Measurements from ENCODE around the gene CXCR4.

Gene CXCR4

GRCh38 chr2:136068581-136069227 lies 49.2 kb downstream of the CXCR4 start:
- no peak overlapping the region for H3K27ac ChIP-seq
- H3K9me3 ChIP-seq (ENCODE audit: low read depth, low read length) = no peaks in the 10 kb centered on the region
- H3K9ac ChIP-seq (ENCODE audit: insufficient read length) = no peak overlapping the region
- no peak overlapping the region for H3K4me3 ChIP-seq
- TF ChIP-seq FOXP2 (optimal IDR thresholded peaks at IDR 0.05; ENCODE audit: control extremely low read depth, extremely low read length, insufficient read depth) (no peak), EZH2 (IDR thresholded peaks at IDR 0.05) (no peak), POLR2AphosphoS5 (IDR thresholded peaks at IDR 0.05; ENCODE audit: borderline replicate concordance, low read depth, low read length) (no peak)
- DNase-seq (ENCODE audit: low read depth, low spot score) = no peak
- no peaks in the 10 kb centered on the region for H3K36me3 ChIP-seq (ENCODE audit: insufficient read depth, low read length)

DNA sequence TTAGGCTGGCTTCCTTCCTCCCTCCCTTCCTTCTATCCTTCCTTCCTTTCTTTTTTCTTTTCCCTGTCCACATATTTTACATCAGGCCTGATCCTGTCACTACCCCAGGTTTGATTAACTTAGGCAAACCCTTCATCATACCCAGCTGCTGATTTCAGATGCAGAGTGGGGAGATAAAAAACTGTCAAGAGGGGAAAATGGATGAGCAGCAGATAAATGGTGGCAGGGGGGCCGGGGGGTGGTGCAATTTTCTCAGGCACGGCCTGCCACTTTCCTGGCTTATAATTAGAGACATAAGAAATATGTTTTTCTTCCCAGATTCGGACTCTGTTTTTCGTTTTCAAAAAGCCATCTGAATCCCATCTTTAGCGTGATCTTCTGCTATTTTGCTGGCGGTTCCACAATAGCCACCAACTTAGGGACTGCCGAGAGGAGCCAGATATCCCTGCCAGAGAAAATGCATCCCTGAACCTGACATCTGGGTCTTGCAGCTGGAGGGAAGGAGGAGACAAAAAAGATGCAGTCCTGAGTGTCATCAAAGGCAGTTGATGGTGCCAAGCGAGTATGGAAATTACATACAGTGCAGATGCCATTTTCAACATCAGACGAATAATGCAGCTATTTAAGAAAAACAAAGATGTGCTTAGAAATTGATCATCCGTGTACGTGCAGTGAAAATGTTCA lies 49.9 kb downstream of the CXCR4 start:
- Histone ChIP-seq H3K9me3 (ENCODE audit: low read depth, low read length) (no peaks in the 10 kb centered on the region), H3K36me3 (ENCODE audit: insufficient read depth, low read length) (no peaks in the 10 kb centered on the region), H3K9ac (ENCODE audit: insufficient read length) (no peak overlapping the region), H3K4me3 (no peak overlapping the region), H3K27ac (no peak overlapping the region)
- TF ChIP-seq FOXP2 (optimal IDR thresholded peaks at IDR 0.05; ENCODE audit: control extremely low read depth, extremely low read length, insufficient read depth) (no peak), POLR2AphosphoS5 (IDR thresholded peaks at IDR 0.05; ENCODE audit: borderline replicate concordance, low read depth, low read length) (no peak), EZH2 (IDR thresholded peaks at IDR 0.05) (no peak)
- DNase-seq (ENCODE audit: low read depth, low spot score) = no peak

- H3K4me3 ChIP-seq = no peak overlapping the region
- no peaks in the 10 kb centered on the region for H3K9me3 ChIP-seq (ENCODE audit: low read depth, low read length)
- no peak for DNase-seq (ENCODE audit: low read depth, low spot score)
- TF ChIP-seq FOXP2 (optimal IDR thresholded peaks at IDR 0.05; ENCODE audit: control extremely low read depth, extremely low read length, insufficient read depth) = no peak
- no peak for TF ChIP-seq POLR2AphosphoS5 (IDR thresholded peaks at IDR 0.05; ENCODE audit: borderline replicate concordance, low read depth, low read length)
- TF ChIP-seq EZH2 (IDR thresholded peaks at IDR 0.05) = no peak
- no peaks in the 10 kb centered on the region for H3K36me3 ChIP-seq (ENCODE audit: insufficient read depth, low read length)
- no peak overlapping the region for H3K27ac ChIP-seq
- H3K9ac ChIP-seq (ENCODE audit: insufficient read length) = no peak overlapping the region
These were observed 50.5 kb downstream of the CXCR4 start for GRCh38 chr2:136067459-136067858.

- no peak for DNase-seq (ENCODE audit: low read depth, low spot score)
These were observed 52.0 kb downstream of the CXCR4 start for GRCh38 chr2:136065907-136066306.

GRCh38 chr2:136065384-136065783 lies 52.6 kb downstream of the CXCR4 start:
- no peaks in the 10 kb centered on the region for H3K9me3 ChIP-seq (ENCODE audit: low read depth, low read length)
- no peak for DNase-seq (ENCODE audit: low read depth, low spot score)
- no peak overlapping the region for H3K27ac ChIP-seq
- no peak for TF ChIP-seq EZH2 (IDR thresholded peaks at IDR 0.05)
- TF ChIP-seq POLR2AphosphoS5 (IDR thresholded peaks at IDR 0.05; ENCODE audit: borderline replicate concordance, low read depth, low read length) = no peak
- TF ChIP-seq FOXP2 (optimal IDR thresholded peaks at IDR 0.05; ENCODE audit: control extremely low read depth, extremely low read length, insufficient read depth) = no peak
- no peak overlapping the region for H3K9ac ChIP-seq (ENCODE audit: insufficient read length)
- no peaks in the 10 kb centered on the region for H3K36me3 ChIP-seq (ENCODE audit: insufficient read depth, low read length)
- H3K4me3 ChIP-seq = no peak overlapping the region

More at GRCh38 chr2:136065907-136066306, 52.0 kb downstream of the CXCR4 start:
- Histone ChIP-seq H3K9me3 (ENCODE audit: low read depth, low read length) (no peaks in the 10 kb centered on the region), H3K27ac (no peak overlapping the region), H3K36me3 (ENCODE audit: insufficient read depth, low read length) (no peaks in the 10 kb centered on the region), H3K9ac (ENCODE audit: insufficient read length) (no peak overlapping the region), H3K4me3 (no peak overlapping the region)
- TF ChIP-seq POLR2AphosphoS5 (IDR thresholded peaks at IDR 0.05; ENCODE audit: borderline replicate concordance, low read depth, low read length) = no peak
- no peak for TF ChIP-seq FOXP2 (optimal IDR thresholded peaks at IDR 0.05; ENCODE audit: control extremely low read depth, extremely low read length, insufficient read depth)
- no peak for TF ChIP-seq EZH2 (IDR thresholded peaks at IDR 0.05)

Measured in SK-N-MC (cell line).